KOPT-K1 (cell line): ENCODE results near the gene NR2F1-AS1.

Experiments used
- H3K27ac ChIP-seq: fragments of 200-600 bp; sonication (generic); 2 replicates; pipeline ENCODE4 v1.5.1; 2016; ENCODE audit warnings: antibody characterized with exemption, mild to moderate bottlenecking, low read depth, low read length; ENCODE audit not compliant: poor library complexity, severe bottlenecking
- H3K36me3 ChIP-seq: fragments of 200-600 bp; sonication (generic); 2 replicates; pipeline ENCODE4 v1.5.1; 2017; ENCODE audit warnings: antibody characterized with exemption, mild to moderate bottlenecking, low read length, moderate library complexity; ENCODE audit not compliant: insufficient read depth
- H3K9me3 ChIP-seq: fragments of 200-600 bp; sonication (generic); 2 replicates; pipeline ENCODE4 v1.5.1; 2017; ENCODE audit warnings: antibody characterized with exemption, low read length, mild to moderate bottlenecking; ENCODE audit not compliant: insufficient read depth, poor library complexity, severe bottlenecking

NR2F1-AS1 gene

GRCh38 chr5:93580927-93581445 is at the start of gene NR2F1-AS1:
Gene NR2F1-AS1, minus strand, starts transcription at chr5:93581219.
- no peaks in the 10 kb centered on the region for H3K36me3 ChIP-seq
- H3K9me3 ChIP-seq: no peaks in the 10 kb centered on the region
- no peak within 1 kb of the TSS for H3K27ac ChIP-seq

GRCh38 chr5:93626801-93627200 is 45.8 kb upstream of the NR2F1-AS1 start:
- Histone ChIP-seq H3K36me3 (no peaks in the 10 kb centered on the region), H3K27ac (no peak overlapping the region), H3K9me3 (no peaks in the 10 kb centered on the region)

GRCh38 chr5:93623153-93623552 is 42.1 kb upstream of the NR2F1-AS1 start:
- Histone ChIP-seq H3K27ac (no peak overlapping the region), H3K9me3 (no peaks in the 10 kb centered on the region), H3K36me3 (no peaks in the 10 kb centered on the region)

GRCh38 chr5:93622240-93622885 is 41.3 kb upstream of the NR2F1-AS1 start:
- no peaks in the 10 kb centered on the region for H3K36me3 ChIP-seq
- H3K27ac ChIP-seq: no peak overlapping the region
- H3K9me3 ChIP-seq: no peaks in the 10 kb centered on the region

GRCh38 chr5:93621327-93621798 is 40.3 kb upstream of the NR2F1-AS1 start:
- no peaks in the 10 kb centered on the region for H3K36me3 ChIP-seq
- no peak overlapping the region for H3K27ac ChIP-seq
- H3K9me3 ChIP-seq: no peaks in the 10 kb centered on the region

GRCh38 chr5:93620487-93621326 is 39.7 kb upstream of the NR2F1-AS1 start:
- Histone ChIP-seq H3K27ac (no peak overlapping the region), H3K9me3 (no peaks in the 10 kb centered on the region), H3K36me3 (no peaks in the 10 kb centered on the region)

- Histone ChIP-seq H3K27ac (no peak overlapping the region), H3K36me3 (no peaks in the 10 kb centered on the region), H3K9me3 (no peaks in the 10 kb centered on the region)
These were observed 35.6 kb upstream of the NR2F1-AS1 start for GRCh38 chr5:93616538-93617174.

- Histone ChIP-seq H3K36me3 (no peaks in the 10 kb centered on the region), H3K27ac (no peak overlapping the region), H3K9me3 (no peaks in the 10 kb centered on the region)
These were observed 31.8 kb upstream of the NR2F1-AS1 start for GRCh38 chr5:93612855-93613243.

- no peaks in the 10 kb centered on the region for H3K9me3 ChIP-seq
- no peak overlapping the region for H3K27ac ChIP-seq
- no peaks in the 10 kb centered on the region for H3K36me3 ChIP-seq
These were observed 31.2 kb upstream of the NR2F1-AS1 start for GRCh38 chr5:93611976-93612854.

GRCh38 chr5:93611273-93611975 is 30.4 kb upstream of the NR2F1-AS1 start:
- Histone ChIP-seq H3K27ac (no peak overlapping the region), H3K9me3 (no peaks in the 10 kb centered on the region), H3K36me3 (no peaks in the 10 kb centered on the region)

- Histone ChIP-seq H3K27ac (no peak overlapping the region), H3K9me3 (no peaks in the 10 kb centered on the region), H3K36me3 (no peaks in the 10 kb centered on the region)
These were observed 29.7 kb upstream of the NR2F1-AS1 start for GRCh38 chr5:93610581-93611272.

GRCh38 chr5:93609762-93610161 is 28.7 kb upstream of the NR2F1-AS1 start:
- H3K9me3 ChIP-seq: no peaks in the 10 kb centered on the region
- no peak overlapping the region for H3K27ac ChIP-seq
- H3K36me3 ChIP-seq: no peaks in the 10 kb centered on the region

- no peaks in the 10 kb centered on the region for H3K9me3 ChIP-seq
- no peaks in the 10 kb centered on the region for H3K36me3 ChIP-seq
- no peak overlapping the region for H3K27ac ChIP-seq
These were observed 27.8 kb upstream of the NR2F1-AS1 start for GRCh38 chr5:93608855-93609254.
